Measurements from ENCODE around the gene COL1A1.

COL1A1 gene

GRCh38 chr17:50153650-50154575, 47.5 kb downstream of the COL1A1 start:
- TF ChIP-seq USF1 (IDR thresholded peaks at IDR 0.05): no peak
- no peak for TF ChIP-seq RAD21 (IDR thresholded peaks at IDR 0.05; ENCODE audit: low read depth)

- no peak for TF ChIP-seq TAF1 (IDR thresholded peaks at IDR 0.05; ENCODE audit: low read depth)
- no peak for TF ChIP-seq EGR1 (IDR thresholded peaks at IDR 0.05)
- no peak for TF ChIP-seq RAD21 (IDR thresholded peaks at IDR 0.05; ENCODE audit: low read depth)
- TF ChIP-seq TCF12 (IDR thresholded peaks at IDR 0.05; ENCODE audit: low read depth): no peak
- TF ChIP-seq CREB1 (IDR thresholded peaks at IDR 0.05; ENCODE audit: low read depth): no peak
- TF ChIP-seq NFIC (IDR thresholded peaks at IDR 0.05): no peak
- no peak for TF ChIP-seq EP300 (IDR thresholded peaks at IDR 0.05; ENCODE audit: borderline replicate concordance)
- TF ChIP-seq FOXM1 (IDR thresholded peaks at IDR 0.05; ENCODE audit: borderline replicate concordance, low read depth): no peak
- TF ChIP-seq YY1 (IDR thresholded peaks at IDR 0.05; ENCODE audit: low read depth): no peak
- no peak for TF ChIP-seq REST (IDR thresholded peaks at IDR 0.05; ENCODE audit: low read depth)
- TF ChIP-seq MAX (IDR thresholded peaks at IDR 0.05): no peak
- no peak for TF ChIP-seq USF1 (IDR thresholded peaks at IDR 0.05)
- no peak for TF ChIP-seq TEAD4 (IDR thresholded peaks at IDR 0.05)
- no peak for TF ChIP-seq ZBTB7A (IDR thresholded peaks at IDR 0.05; ENCODE audit: low read depth)
- TF ChIP-seq CEBPB (IDR thresholded peaks at IDR 0.05): no peak
These were observed 48.7 kb downstream of the COL1A1 start for GRCh38 chr17:50152736-50153135.

GRCh38 chr17:50151937-50152547, 49.4 kb downstream of the COL1A1 start:
- TF ChIP-seq TCF12 (IDR thresholded peaks at IDR 0.05; ENCODE audit: low read depth) (0 out of 2 replicates have a peak, but pooled peaks have one; percentile 51), EGR1 (IDR thresholded peaks at IDR 0.05) (no peak), TEAD4 (IDR thresholded peaks at IDR 0.05) (no peak; the same call in 1 of the 2 replicates), EP300 (IDR thresholded peaks at IDR 0.05; ENCODE audit: borderline replicate concordance) (peak; percentile 54; the same call in 1 of the 2 replicates), RAD21 (IDR thresholded peaks at IDR 0.05; ENCODE audit: low read depth) (no peak), REST (IDR thresholded peaks at IDR 0.05; ENCODE audit: low read depth) (no peak), USF1 (IDR thresholded peaks at IDR 0.05) (no peak), CREB1 (IDR thresholded peaks at IDR 0.05; ENCODE audit: low read depth) (no peak), MAX (IDR thresholded peaks at IDR 0.05) (peak; percentile 47), CEBPB (IDR thresholded peaks at IDR 0.05) (no peak), TAF1 (IDR thresholded peaks at IDR 0.05; ENCODE audit: low read depth) (peak; percentile 56), YY1 (IDR thresholded peaks at IDR 0.05; ENCODE audit: low read depth) (no peak), ZBTB7A (IDR thresholded peaks at IDR 0.05; ENCODE audit: low read depth) (peak; percentile 74; the same call in 1 of the 2 replicates)

GRCh38 chr17:50151041-50151936, 50.1 kb downstream of the COL1A1 start:
- TF ChIP-seq REST (IDR thresholded peaks at IDR 0.05; ENCODE audit: low read depth) (no peak), CREB1 (IDR thresholded peaks at IDR 0.05; ENCODE audit: low read depth) (no peak), TEAD4 (IDR thresholded peaks at IDR 0.05) (0 out of 2 replicates have a peak, but pooled peaks have one; percentile 12), EP300 (IDR thresholded peaks at IDR 0.05; ENCODE audit: borderline replicate concordance) (no peak), NFIC (IDR thresholded peaks at IDR 0.05) (no peak), RAD21 (IDR thresholded peaks at IDR 0.05; ENCODE audit: low read depth) (no peak), FOXM1 (IDR thresholded peaks at IDR 0.05; ENCODE audit: borderline replicate concordance, low read depth) (no peak), TCF12 (IDR thresholded peaks at IDR 0.05; ENCODE audit: low read depth) (0 out of 2 replicates have a peak, but pooled peaks have one; percentile 1), ZBTB7A (IDR thresholded peaks at IDR 0.05; ENCODE audit: low read depth) (no peak), EGR1 (IDR thresholded peaks at IDR 0.05) (no peak), YY1 (IDR thresholded peaks at IDR 0.05; ENCODE audit: low read depth) (no peak), TAF1 (IDR thresholded peaks at IDR 0.05; ENCODE audit: low read depth) (peak; percentile 69; the same call in 1 of the 2 replicates)
